Vagina (tissue), 2 donors: Measurements from ENCODE around the gene ASB5.

Experiments
- CTCF ChIP-seq, 3 experiments: fragments of 450-650 bp in 2 of 3; fragments of 200-600 bp in 1 of 3; sonication (generic) in 1 of 3; IDR thresholded peaks; one replicate each; pipeline ENCODE4 v1.5.1; 2017 to 2019; ENCODE audit warnings: antibody characterized with exemption in 3 of 3, mild to moderate bottlenecking in 2 of 3, moderate library complexity in 2 of 3
- POLR2A ChIP-seq, 2 donors: fragments of 450-650 bp; IDR thresholded peaks; one replicate each; pipeline ENCODE4 v1.6.1; 2017; ENCODE audit warnings: antibody characterized with exemption in 2 of 2, mild to moderate bottlenecking in 2 of 2, moderate library complexity in 2 of 2
- POLR2AphosphoS5 ChIP-seq, 2 donors: sonication (generic); formaldehyde crosslinking; IDR thresholded peaks; one replicate each; pipeline ENCODE4 v1.9.0; 2017; ENCODE audit warnings: antibody characterized with exemption in 2 of 2, mild to moderate bottlenecking in 2 of 2, low read depth in 1 of 2; ENCODE audit not compliant: insufficient read depth in 1 of 2

- no peak for TF ChIP-seq POLR2A (IDR thresholded peaks at IDR 0.05)
- TF ChIP-seq CTCF (IDR thresholded peaks at IDR 0.05): no peak
- TF ChIP-seq POLR2AphosphoS5 (IDR thresholded peaks at IDR 0.05; ENCODE audit: insufficient read depth in 1 of 2, low read depth in 1 of 2): no peak
These were observed 84.0 kb downstream of the ASB5 start for GRCh38 chr4:176185051-176185450.
